Mesenchymal stem cell (in vitro differentiated cells and primary cell): ENCODE results near the gene ITGA8.
A peak's percentile ranks its signal among the peaks of the same experiment; 100 is the strongest.

Experiments used
- DNase-seq: peaks from one replicate; pipeline ENCODE4 v3.0.0-alpha.2; 2013
- H2AFZ ChIP-seq: one replicate; pipeline ENCODE4 v1.6.1; 2013; ENCODE audit warnings: low read depth, mild to moderate bottlenecking, control low read depth, inconsistent platforms, low read length, moderate library complexity
- H2AK5ac ChIP-seq: 2 replicates; pipeline ENCODE4 v1.6.1; 2013; ENCODE audit warnings: low read length, moderate library complexity, mild to moderate bottlenecking, inconsistent platforms; ENCODE audit not compliant: severe bottlenecking
- H2BK120ac ChIP-seq: one replicate; pipeline ENCODE4 v1.6.1; 2013; ENCODE audit warnings: low read depth, mild to moderate bottlenecking, inconsistent platforms, low read length, moderate library complexity
- H2BK12ac ChIP-seq, 2 experiments: one replicate each; pipeline ENCODE4 v1.6.1; 2013; ENCODE audit warnings: inconsistent platforms in 2 of 2, low read length in 2 of 2, mild to moderate bottlenecking in 2 of 2, moderate library complexity in 2 of 2, control low read depth in 1 of 2
- H2BK15ac ChIP-seq: one replicate; pipeline ENCODE4 v1.6.1; 2013; ENCODE audit warnings: mild to moderate bottlenecking, low read depth, inconsistent platforms; ENCODE audit not compliant: poor library complexity, severe bottlenecking
- H2BK5ac ChIP-seq: 2 replicates; pipeline ENCODE4 v1.6.1; 2013; ENCODE audit warnings: low read depth, mild to moderate bottlenecking, low read length, control low read depth, inconsistent platforms; ENCODE audit not compliant: poor library complexity, severe bottlenecking
- H3K14ac ChIP-seq, 2 experiments: one replicate each; pipeline ENCODE4 v1.6.1; 2013; ENCODE audit warnings: inconsistent platforms in 2 of 2, low read length in 2 of 2, control low read depth in 1 of 2, mild to moderate bottlenecking in 1 of 2, moderate library complexity in 1 of 2
- H3K18ac ChIP-seq, 2 experiments: one replicate each; pipeline ENCODE4 v1.6.1; 2013; ENCODE audit warnings: inconsistent platforms in 2 of 2, low read length in 2 of 2, control low read depth in 1 of 2, low read depth in 1 of 2, mild to moderate bottlenecking in 1 of 2
- H3K23ac ChIP-seq, 2 experiments: one replicate each; pipeline ENCODE4 v1.6.1; 2013; ENCODE audit warnings: inconsistent platforms in 2 of 2, low read length in 2 of 2, mild to moderate bottlenecking in 2 of 2, moderate library complexity in 2 of 2, control low read depth in 1 of 2
- H3K27ac ChIP-seq: 2 replicates; pipeline ENCODE4 v1.5.1; 2013; ENCODE audit warnings: mild to moderate bottlenecking, moderate library complexity, low read length, control low read depth, inconsistent platforms; ENCODE audit not compliant: poor library complexity, severe bottlenecking
- H3K27me3 ChIP-seq, 2 experiments: 2 replicates each; pipeline versions ENCODE4 v1.6.1 to v1.7.0; 2013; ENCODE audit warnings: low read length in 2 of 2, mild to moderate bottlenecking in 2 of 2, moderate library complexity in 2 of 2, control low read depth in 1 of 2, inconsistent platforms in 1 of 2; ENCODE audit not compliant: control insufficient read depth in 1 of 2, insufficient read depth in 1 of 2
- H3K36me3 ChIP-seq, 2 experiments: 2 replicates each; pipeline versions ENCODE4 v1.6.1 to v1.7.0; 2013; ENCODE audit warnings: low read length in 2 of 2, control low read depth in 1 of 2, inconsistent platforms in 1 of 2, low read depth in 1 of 2, mild to moderate bottlenecking in 1 of 2; ENCODE audit not compliant: insufficient read depth in 2 of 2, control insufficient read depth in 1 of 2
- H3K4ac ChIP-seq, 2 experiments: one replicate each; pipeline ENCODE4 v1.6.1; 2013; ENCODE audit warnings: inconsistent platforms in 2 of 2, low read length in 2 of 2, mild to moderate bottlenecking in 2 of 2, moderate library complexity in 2 of 2, control low read depth in 1 of 2, low read depth in 1 of 2
- H3K4me1 ChIP-seq: 2 replicates; pipeline ENCODE4 v1.6.1; 2013; ENCODE audit warnings: low read depth, low read length, control low read depth; ENCODE audit not compliant: control insufficient read depth, insufficient read depth
- H3K4me2 ChIP-seq: 2 replicates; pipeline ENCODE4 v1.6.1; 2013; ENCODE audit warnings: low read length, mild to moderate bottlenecking, inconsistent platforms; ENCODE audit not compliant: poor library complexity, severe bottlenecking
- H3K4me3 ChIP-seq, 2 experiments: 2 replicates each; pipeline versions ENCODE4 v1.5.1 to v1.7.0; 2013; ENCODE audit warnings: low read length in 2 of 2, mild to moderate bottlenecking in 2 of 2, control low read depth in 1 of 2, low read depth in 1 of 2; ENCODE audit not compliant: insufficient read depth in 1 of 2
- H3K79me1 ChIP-seq: replicated peaks from 2 replicates; pipeline ENCODE4 v1.6.1; 2013; ENCODE audit warnings: mild to moderate bottlenecking, control low read depth, low read length, inconsistent platforms; ENCODE audit not compliant: poor library complexity, severe bottlenecking
- H3K9ac ChIP-seq: 2 replicates; pipeline ENCODE4 v1.7.0; 2013; ENCODE audit warnings: mild to moderate bottlenecking, low read length, moderate library complexity
- H3K9me3 ChIP-seq: 2 replicates; pipeline ENCODE4 v1.7.0; 2013; ENCODE audit warnings: mild to moderate bottlenecking, low read length; ENCODE audit not compliant: control insufficient read depth
- H4K8ac ChIP-seq: one replicate; pipeline ENCODE4 v1.6.1; 2013; ENCODE audit warnings: inconsistent platforms, mild to moderate bottlenecking, low read length, moderate library complexity
- H4K91ac ChIP-seq: one replicate; pipeline ENCODE4 v1.6.1; 2013; ENCODE audit warnings: mild to moderate bottlenecking, low read length, inconsistent platforms
- WGBS: methylation state at CpG from one replicate; pipeline ENCODE4 v1.1.7; 2013; ENCODE audit warnings: mixed read lengths; 5-methylcytosine and 5-hydroxymethylcytosine counted together

The ITGA8 gene

DNA sequence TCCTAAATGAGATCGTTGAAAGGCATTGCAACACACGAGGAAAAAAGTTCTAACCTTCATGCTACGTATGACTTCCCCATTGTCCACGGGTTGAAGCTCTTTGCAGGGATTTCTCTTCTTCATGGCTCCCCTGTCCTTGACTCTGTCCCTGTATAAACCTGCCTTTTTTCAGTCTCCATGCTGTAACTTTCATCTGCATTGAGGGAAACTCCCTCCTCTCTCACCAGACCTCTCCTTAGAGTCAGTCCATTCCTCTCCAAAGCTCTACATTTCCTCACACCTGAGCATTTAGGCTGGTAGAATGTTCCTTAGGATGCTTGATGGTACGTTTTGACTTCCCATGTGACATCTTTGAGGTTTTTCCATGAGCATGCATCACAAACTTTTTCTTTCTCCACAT is 214.4 kb downstream of the ITGA8 start:
- Histone ChIP-seq H4K8ac (no peak overlapping the region), H2BK15ac (no peak overlapping the region), H3K14ac (no peak overlapping the region), H3K4ac (no peak overlapping the region), H3K9ac (no peak overlapping the region), H3K27me3 (peaks cover 5 to 21% of the 10 kb centered on the region in 2 experiments), H2BK5ac (no peak overlapping the region), H3K79me1 (no peaks in the 10 kb centered on the region), H3K27ac (no peak overlapping the region), H2AFZ (no peak overlapping the region), H3K9me3 (no peaks in the 10 kb centered on the region), H3K36me3 (no peaks in the 10 kb centered on the region), H3K18ac (no peak overlapping the region), H2BK12ac (no peak overlapping the region), H2AK5ac (no peak overlapping the region), H3K4me1 (no peaks in the 10 kb centered on the region), H2BK120ac (no peak overlapping the region), H3K4me2 (no peak overlapping the region), H3K4me3 (no peak overlapping the region), H3K23ac (no peak overlapping the region), H4K91ac (no peak overlapping the region)
- no peak for DNase-seq
- WGBS: 93% methylated on average over 5 of the region's 5 CpGs

DNA sequence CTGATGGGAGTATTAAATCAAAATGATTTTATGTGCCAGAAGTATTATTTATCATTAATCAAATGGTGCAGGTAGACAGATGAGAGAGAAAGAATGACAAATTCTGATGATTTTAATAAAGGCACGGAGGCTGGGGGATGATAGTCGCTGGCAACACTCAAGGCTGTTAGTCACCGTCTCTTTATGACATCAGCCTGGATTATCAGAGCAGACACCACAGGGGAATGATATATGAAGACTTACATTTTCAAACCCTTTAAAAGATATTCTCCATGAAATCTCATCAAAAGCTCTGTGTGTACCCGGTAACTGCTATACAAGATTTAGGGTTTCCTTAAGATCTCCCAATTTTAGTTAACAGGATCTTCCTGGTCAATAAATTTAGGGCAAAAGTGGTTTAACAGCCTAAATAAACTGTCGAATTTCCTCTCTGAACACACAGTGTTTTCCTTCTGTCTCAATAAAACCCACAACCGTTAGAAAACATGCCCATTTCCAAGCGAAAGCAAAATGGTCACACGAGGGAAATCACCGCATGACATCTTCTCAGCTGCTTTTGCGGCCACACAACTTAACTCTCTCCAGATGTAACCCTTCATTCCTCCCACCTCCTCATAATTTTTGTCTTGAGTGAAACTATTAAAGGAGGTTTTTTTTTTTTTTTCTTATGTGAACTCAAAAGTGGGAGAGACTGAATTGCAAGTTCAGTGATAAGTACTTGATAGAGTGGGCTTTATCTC is 215.5 kb downstream of the ITGA8 start:
- 9% methylated on average over 8 of the region's 10 CpGs for WGBS
- H3K4me1 ChIP-seq: no peaks in the 10 kb centered on the region
- peak; percentile 75 for DNase-seq

GRCh38 chr10:15494850-15495506 is 224.7 kb downstream of the ITGA8 start:
- no peak overlapping the region for H4K91ac ChIP-seq
- peaks cover 10% of the 10 kb centered on the region for H3K9me3 ChIP-seq
- no peak overlapping the region for H3K4me2 ChIP-seq
- no peak overlapping the region for H2BK15ac ChIP-seq
- H2BK5ac ChIP-seq: no peak overlapping the region
- no peak overlapping the region for H3K18ac ChIP-seq
- H3K36me3 ChIP-seq: no peaks in the 10 kb centered on the region
- no peak overlapping the region for H3K27ac ChIP-seq
- H2BK12ac ChIP-seq: no peak overlapping the region
- no peaks in the 10 kb centered on the region for H3K4me1 ChIP-seq
- H2AK5ac ChIP-seq: no peak overlapping the region
- H3K4ac ChIP-seq: no peak overlapping the region
- no peak overlapping the region for H2AFZ ChIP-seq
- no peak overlapping the region for H3K23ac ChIP-seq
- peaks cover 0 to 12% of the 10 kb centered on the region in 2 experiments for H3K27me3 ChIP-seq
- DNase-seq: peak; percentile 31
- H3K79me1 ChIP-seq: no peaks in the 10 kb centered on the region
- H3K4me3 ChIP-seq: no peak overlapping the region
- H3K9ac ChIP-seq: no peak overlapping the region
- 54% methylated on average over 2 of the region's 4 CpGs for WGBS
- H3K14ac ChIP-seq: no peak overlapping the region
- no peak overlapping the region for H2BK120ac ChIP-seq
- H4K8ac ChIP-seq: no peak overlapping the region

More for the DNA sequence above, 215.5 kb downstream of the ITGA8 start:
- H3K14ac ChIP-seq: no peak overlapping the region
- no peak overlapping the region for H2BK12ac ChIP-seq
- no peak overlapping the region for H3K4ac ChIP-seq
- no peak overlapping the region for H2AFZ ChIP-seq
- no peak overlapping the region for H2BK5ac ChIP-seq
- H4K91ac ChIP-seq: no peak overlapping the region
- no peak overlapping the region for H4K8ac ChIP-seq
- H3K23ac ChIP-seq: no peak overlapping the region
- H3K27ac ChIP-seq: no peak overlapping the region
- H3K9me3 ChIP-seq: peaks cover 7% of the 10 kb centered on the region
- peak overlapping the region; percentile 89 for H3K9ac ChIP-seq
- H3K79me1 ChIP-seq: no peaks in the 10 kb centered on the region
- H3K18ac ChIP-seq: no peak overlapping the region
- no peak overlapping the region for H3K4me2 ChIP-seq
- H2AK5ac ChIP-seq: no peak overlapping the region
- H2BK15ac ChIP-seq: no peak overlapping the region
- H3K36me3 ChIP-seq: no peaks in the 10 kb centered on the region
- H3K27me3 ChIP-seq: peaks cover 5 to 23% of the 10 kb centered on the region in 2 experiments
- H3K4me3 ChIP-seq: peak overlapping the region in 1 of 2 experiments; percentile 69
- H2BK120ac ChIP-seq: no peak overlapping the region

- no peaks in the 10 kb centered on the region for H3K4me1 ChIP-seq
- no peak overlapping the region for H4K91ac ChIP-seq
- H3K4me2 ChIP-seq: no peak overlapping the region
- no peak overlapping the region for H4K8ac ChIP-seq
- H3K14ac ChIP-seq: peak overlapping the region in 1 of 2 experiments; percentile 15
- no peak overlapping the region for H3K9ac ChIP-seq
- H2AK5ac ChIP-seq: no peak overlapping the region
- H2BK15ac ChIP-seq: no peak overlapping the region
- H3K27ac ChIP-seq: no peak overlapping the region
- H3K79me1 ChIP-seq: no peaks in the 10 kb centered on the region
- no peak overlapping the region for H2BK5ac ChIP-seq
- no peak overlapping the region for H3K4ac ChIP-seq
- H2BK120ac ChIP-seq: no peak overlapping the region
- H3K36me3 ChIP-seq: no peaks in the 10 kb centered on the region
- no peak overlapping the region for H2AFZ ChIP-seq
- WGBS: 96% methylated on average over 5 of the region's 7 CpGs
- H3K18ac ChIP-seq: no peak overlapping the region
- no peak for DNase-seq
- no peaks in the 10 kb centered on the region for H3K27me3 ChIP-seq
- no peaks in the 10 kb centered on the region for H3K9me3 ChIP-seq
- no peak overlapping the region for H3K23ac ChIP-seq
- H2BK12ac ChIP-seq: no peak overlapping the region
- no peak overlapping the region for H3K4me3 ChIP-seq
Measured at GRCh38 chr10:15491856-15492642, 227.7 kb downstream of the ITGA8 start.
